Measurements from ENCODE around the gene SLC15A3.
"Not testable (repeated sequence)": the region's sequence is repeated elsewhere in the genome, so short reads cannot be mapped to it uniquely, and the experiment has no call there.

The SLC15A3 gene

DNA sequence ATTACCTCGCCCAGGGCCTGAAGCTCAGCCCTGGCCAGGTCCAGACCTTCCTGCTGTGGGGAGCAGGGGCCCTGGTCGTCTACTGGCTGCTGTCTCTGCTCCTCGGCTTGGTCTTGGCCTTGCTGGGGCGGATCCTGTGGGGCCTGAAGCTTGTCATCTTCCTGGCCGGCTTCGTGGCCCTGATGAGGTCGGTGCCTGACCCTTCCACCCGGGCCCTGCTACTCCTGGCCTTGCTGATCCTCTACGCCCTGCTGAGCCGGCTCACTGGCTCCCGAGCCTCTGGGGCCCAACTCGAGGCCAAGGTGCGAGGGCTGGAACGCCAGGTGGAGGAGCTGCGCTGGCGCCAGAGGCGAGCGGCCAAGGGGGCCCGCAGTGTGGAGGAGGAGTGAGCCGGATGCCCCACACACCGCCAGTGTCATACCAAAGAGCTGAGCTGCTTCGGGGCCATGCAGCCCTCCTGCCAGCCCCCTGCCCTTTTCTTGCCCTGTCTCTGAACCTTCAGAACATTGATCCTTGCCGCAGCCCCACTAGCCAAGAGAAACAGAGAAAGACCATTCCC, 30.1 kb downstream of the SLC15A3 start:
- in situ Hi-C loops (cut with MboI; ENCODE audit: low pct_unique_long_range_greater_than_20kb, low sequenced_read_pairs), result no loop called here
- no peak for DNase-seq

DNA sequence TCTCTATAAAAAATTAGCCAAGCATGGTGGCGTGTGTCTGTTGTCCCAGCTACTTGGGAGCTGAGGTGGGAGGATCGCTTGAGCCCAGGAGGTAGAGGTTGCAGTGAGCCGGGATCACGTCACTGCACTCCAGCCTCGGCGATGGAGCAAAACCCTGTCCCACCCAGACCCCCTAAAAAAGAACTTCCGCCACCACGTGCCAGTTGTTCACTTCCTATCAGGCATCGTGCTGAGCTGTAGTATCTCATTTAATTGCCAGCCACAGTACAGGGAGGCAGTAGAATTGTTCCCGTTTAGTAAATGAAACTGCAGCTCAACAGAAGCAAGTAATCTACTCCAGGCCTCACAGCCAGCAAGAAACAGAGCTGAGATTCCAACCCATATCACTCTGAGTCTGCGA, 30.7 kb downstream of the SLC15A3 start:
- DNase-seq, result no peak
- in situ Hi-C loops (cut with MboI; ENCODE audit: low pct_unique_long_range_greater_than_20kb, low sequenced_read_pairs), result no loop called here

GRCh38 chr11:60919956-60920355, 32.0 kb downstream of the SLC15A3 start:
- DNase-seq, result no peak
- in situ Hi-C loops (cut with MboI; ENCODE audit: low pct_unique_long_range_greater_than_20kb, low sequenced_read_pairs), result no loop called here

- in situ Hi-C loops (cut with MboI; ENCODE audit: low pct_unique_long_range_greater_than_20kb, low sequenced_read_pairs), result no loop called here
- peak; percentile 33 for DNase-seq
These were observed 32.7 kb downstream of the SLC15A3 start for GRCh38 chr11:60919320-60919719.

DNA sequence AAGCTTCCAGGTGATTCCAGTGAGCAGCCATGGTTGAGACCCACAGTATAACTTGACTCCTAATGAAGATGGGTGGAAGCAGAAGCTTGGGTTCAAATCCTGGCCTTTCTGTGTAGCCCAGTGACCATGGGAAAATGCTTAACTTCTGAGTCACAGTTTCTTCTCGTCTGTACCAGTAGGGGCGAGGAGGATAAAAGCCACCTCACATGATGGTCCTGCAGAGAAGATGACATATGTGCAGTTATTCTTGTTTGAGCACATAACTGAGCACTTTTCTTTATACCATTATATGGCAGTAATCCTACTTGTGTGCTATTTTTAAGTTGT, 33.1 kb downstream of the SLC15A3 start:
- in situ Hi-C loops (cut with MboI; ENCODE audit: low pct_unique_long_range_greater_than_20kb, low sequenced_read_pairs), result no loop called here
- no peak for DNase-seq

GRCh38 chr11:60918251-60918938, 33.6 kb downstream of the SLC15A3 start:
- no peak for DNase-seq

DNA sequence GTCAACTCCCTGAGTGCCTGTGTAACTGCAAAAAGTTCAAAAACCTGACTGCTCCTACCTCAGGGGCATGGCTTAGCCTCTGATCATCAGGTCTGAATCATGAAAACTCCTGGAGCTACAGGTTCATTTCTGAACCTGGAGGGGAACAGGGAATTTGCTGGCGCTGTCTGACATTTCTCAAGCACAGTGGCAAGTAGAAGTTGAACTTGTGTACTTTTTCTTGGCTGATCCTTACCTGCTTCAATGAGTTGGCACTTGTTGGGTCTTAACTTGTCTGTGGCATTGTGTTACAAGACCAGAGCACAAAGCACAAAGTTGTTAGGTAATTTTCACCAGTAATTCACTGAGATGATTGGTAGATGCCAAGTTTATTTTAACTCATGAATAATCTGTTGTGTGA, 34.7 kb downstream of the SLC15A3 start:
- in situ Hi-C loops (cut with MboI; ENCODE audit: low pct_unique_long_range_greater_than_20kb, low sequenced_read_pairs), result no loop called here
- DNase-seq, result no peak

More at GRCh38 chr11:60918251-60918938, 33.6 kb downstream of the SLC15A3 start:
- in situ Hi-C loops (cut with MboI; ENCODE audit: low pct_unique_long_range_greater_than_20kb, low sequenced_read_pairs), result no loop called here

GRCh38 chr11:60916669-60917206, 35.2 kb downstream of the SLC15A3 start:
- DNase-seq, result no peak
- in situ Hi-C loops (cut with MboI; ENCODE audit: low pct_unique_long_range_greater_than_20kb, low sequenced_read_pairs), result no loop called here

- in situ Hi-C loops (cut with MboI; ENCODE audit: low pct_unique_long_range_greater_than_20kb, low sequenced_read_pairs), result no loop called here
- DNase-seq, result peak; percentile 81
These were observed 36.6 kb downstream of the SLC15A3 start for GRCh38 chr11:60915248-60915914.

- in situ Hi-C loops (cut with MboI; ENCODE audit: low pct_unique_long_range_greater_than_20kb, low sequenced_read_pairs), result no loop called here
- DNase-seq, result peak; percentile 34
These were observed 37.2 kb downstream of the SLC15A3 start for GRCh38 chr11:60914633-60915247.

DNA sequence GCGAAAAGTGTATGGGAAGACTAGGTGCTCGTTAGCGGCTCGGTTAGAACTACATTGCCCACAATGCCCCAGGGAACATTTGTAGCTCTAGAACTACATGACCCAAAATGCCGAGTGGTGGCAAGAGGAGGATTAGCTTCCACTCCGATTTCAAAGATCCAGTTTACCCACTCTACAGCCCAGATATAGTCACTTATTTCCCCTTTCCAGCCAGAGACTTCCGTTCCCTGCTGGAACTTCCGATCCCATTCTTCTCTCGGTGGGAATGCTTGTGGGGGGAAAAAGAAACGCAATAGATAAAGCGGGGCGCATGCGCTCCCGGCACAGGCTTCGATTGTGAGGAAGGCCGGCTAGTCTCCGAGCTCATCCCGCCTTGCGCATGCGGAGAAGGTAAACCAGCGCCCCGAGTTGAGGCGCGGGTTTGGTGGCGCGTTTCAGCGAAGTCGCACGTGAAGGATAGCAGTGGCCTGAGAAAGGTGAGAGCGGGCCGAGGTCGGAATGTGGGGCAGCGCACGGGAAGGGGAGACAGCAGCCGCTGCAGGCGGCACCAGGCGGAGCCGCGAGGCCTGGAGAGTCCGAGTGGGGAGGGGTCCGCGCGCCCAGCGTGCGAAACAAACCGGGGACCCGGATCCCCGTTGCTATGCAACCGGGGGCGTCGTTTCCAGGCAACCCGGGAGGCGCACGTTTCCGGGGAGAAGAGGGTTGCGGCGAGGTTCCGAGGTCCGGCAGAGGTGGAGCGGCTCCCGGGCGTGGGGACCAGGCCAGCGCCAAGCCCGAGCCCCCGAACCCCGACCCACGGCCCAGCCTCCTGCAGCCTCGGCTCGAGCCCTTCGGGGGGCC, 38.0 kb downstream of the SLC15A3 start, which contains the start of gene TMEM109:
Gene TMEM109, plus strand, starts transcription at position 366 of the 840 bp plus-strand sequence. CDS start 5,536 bp downstream, outside the sequence.
- DNase-seq, result peak; percentile 91
- in situ Hi-C loops (cut with MboI; ENCODE audit: low pct_unique_long_range_greater_than_20kb, low sequenced_read_pairs), result no loop called here

DNA sequence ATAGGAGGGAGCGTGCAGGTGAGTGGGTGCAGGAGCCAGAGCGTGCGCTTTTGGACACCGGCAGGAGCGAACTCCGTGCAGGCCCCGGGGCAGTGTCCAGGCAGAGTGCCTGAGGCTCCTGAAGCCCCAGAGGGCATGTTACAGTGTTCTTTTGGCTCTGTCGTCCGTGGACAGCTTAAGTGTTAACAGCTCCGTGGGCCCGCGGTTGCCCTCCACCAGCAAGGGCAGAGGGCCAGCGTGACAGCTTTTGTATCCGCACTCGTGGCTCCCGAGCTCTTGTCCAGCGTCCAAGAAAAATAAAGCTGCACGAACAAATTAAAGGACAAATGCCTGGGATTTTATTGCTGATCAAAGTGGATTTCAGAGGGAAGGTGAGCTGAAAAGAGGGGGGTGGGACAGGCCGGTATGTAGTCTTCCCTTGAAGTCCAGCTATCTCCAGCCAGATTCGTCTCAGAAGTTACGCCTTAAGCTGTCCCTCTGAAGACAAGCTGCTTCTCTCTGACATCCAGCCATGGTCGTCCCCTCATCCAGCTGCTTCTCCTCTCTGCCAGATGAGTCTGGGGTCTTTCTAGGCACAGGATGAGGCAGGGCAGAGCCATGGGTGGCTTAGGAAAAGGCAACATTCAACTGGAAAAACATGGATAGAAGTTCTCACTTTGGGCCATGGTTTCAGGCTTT, 39.0 kb downstream of the SLC15A3 start:
- DNase-seq, result no peak

DNA sequence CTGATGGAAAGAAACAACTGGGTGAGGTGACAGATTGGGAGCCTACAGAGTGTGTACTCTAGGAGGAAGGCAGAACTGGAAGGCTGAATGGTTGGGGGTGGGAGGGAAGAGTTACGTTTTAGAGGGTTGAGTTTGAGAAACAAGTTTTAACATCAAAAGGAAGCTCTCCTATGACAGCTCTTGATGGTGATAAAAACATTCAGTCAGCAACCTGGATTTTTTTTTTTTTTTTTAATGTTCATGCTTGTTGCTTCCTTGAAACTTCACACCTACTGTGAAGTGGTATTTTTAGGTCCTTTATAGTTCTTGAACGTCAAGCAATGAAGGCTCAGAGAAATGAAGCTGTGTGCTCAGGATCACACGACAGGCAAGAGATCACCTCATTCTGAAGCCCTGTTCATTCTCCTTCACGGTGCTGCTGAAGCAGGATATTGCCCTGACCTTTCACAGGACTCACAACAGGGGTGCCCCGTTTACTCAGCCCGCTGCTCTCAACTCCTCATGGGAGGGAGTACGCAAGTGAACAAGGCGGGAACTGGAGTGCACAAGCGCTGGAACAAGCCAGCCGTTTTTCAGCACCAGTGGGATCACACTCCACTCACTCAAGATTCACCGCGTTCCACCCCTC, 39.6 kb downstream of the SLC15A3 start:
- no peak for DNase-seq
- in situ Hi-C loops (cut with MboI; ENCODE audit: low pct_unique_long_range_greater_than_20kb, low sequenced_read_pairs), result no loop called here

More for the DNA sequence above, 39.0 kb downstream of the SLC15A3 start:
- in situ Hi-C loops (cut with MboI; ENCODE audit: low pct_unique_long_range_greater_than_20kb, low sequenced_read_pairs), result no loop called here

- in situ Hi-C loops (cut with MboI; ENCODE audit: low pct_unique_long_range_greater_than_20kb, low sequenced_read_pairs), result no loop called here
- peak; percentile 68 for DNase-seq
These were observed 41.1 kb downstream of the SLC15A3 start for GRCh38 chr11:60910711-60911380.

DNA sequence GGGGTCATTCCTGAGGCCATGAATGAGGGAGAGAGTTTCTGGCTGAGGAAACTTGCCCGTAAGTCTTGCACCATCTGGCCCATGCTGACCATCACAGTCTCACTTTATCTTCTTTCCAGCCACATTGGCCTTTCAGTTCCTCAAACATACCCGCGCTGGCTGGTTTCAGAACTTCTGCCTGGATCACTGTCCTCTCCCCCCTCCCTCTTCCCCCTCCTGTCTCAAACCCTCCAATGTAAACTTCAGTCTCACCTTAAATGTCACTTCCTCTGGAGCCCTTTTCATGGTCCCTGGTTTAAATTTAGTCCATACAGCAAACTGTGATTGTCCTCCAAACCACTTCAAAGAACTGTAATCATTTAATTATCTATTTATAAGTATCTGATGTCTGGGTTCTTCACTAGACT, 41.7 kb downstream of the SLC15A3 start:
- peak; percentile 46 for DNase-seq

GRCh38 chr11:60909680-60910280, 42.2 kb downstream of the SLC15A3 start:
- in situ Hi-C loops (cut with MboI; ENCODE audit: low pct_unique_long_range_greater_than_20kb, low sequenced_read_pairs), result not testable (repeated sequence)

More for the DNA sequence above, 41.7 kb downstream of the SLC15A3 start:
- in situ Hi-C loops (cut with MboI; ENCODE audit: low pct_unique_long_range_greater_than_20kb, low sequenced_read_pairs), result no loop called here

DNA sequence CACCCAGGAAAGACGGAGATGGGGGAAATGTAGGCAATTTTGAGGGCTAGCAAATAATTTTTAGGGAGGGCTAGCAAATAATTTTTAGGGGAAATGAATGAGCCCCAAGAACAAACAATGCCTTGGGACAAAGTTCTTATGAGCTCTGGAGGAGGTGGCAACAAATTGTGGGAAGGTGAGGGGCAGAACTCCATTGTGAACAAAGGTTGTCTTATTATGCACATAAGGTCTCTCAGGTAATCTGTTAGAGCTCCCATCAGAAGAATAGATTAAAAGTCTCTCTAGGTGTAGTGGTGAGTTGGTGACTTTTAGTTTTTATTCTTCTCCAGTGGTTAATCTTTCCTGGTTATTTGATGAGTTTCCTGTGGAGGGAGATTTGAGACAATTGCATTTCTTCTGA, 43.2 kb downstream of the SLC15A3 start:
- in situ Hi-C loops (cut with MboI; ENCODE audit: low pct_unique_long_range_greater_than_20kb, low sequenced_read_pairs), result no loop called here
- DNase-seq, result no peak

More at GRCh38 chr11:60909680-60910280, 42.2 kb downstream of the SLC15A3 start:
- DNase-seq, result not testable (repeated sequence)

Measured in KBM-7 (cell line).